ENCODE measurements around the gene PTRH1.
"Not testable (repeated sequence)": the region's sequence is repeated elsewhere in the genome, so short reads cannot be mapped to it uniquely, and the experiment has no call there.

Gene PTRH1, protein sequence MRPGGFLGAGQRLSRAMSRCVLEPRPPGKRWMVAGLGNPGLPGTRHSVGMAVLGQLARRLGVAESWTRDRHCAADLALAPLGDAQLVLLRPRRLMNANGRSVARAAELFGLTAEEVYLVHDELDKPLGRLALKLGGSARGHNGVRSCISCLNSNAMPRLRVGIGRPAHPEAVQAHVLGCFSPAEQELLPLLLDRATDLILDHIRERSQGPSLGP

DNA sequence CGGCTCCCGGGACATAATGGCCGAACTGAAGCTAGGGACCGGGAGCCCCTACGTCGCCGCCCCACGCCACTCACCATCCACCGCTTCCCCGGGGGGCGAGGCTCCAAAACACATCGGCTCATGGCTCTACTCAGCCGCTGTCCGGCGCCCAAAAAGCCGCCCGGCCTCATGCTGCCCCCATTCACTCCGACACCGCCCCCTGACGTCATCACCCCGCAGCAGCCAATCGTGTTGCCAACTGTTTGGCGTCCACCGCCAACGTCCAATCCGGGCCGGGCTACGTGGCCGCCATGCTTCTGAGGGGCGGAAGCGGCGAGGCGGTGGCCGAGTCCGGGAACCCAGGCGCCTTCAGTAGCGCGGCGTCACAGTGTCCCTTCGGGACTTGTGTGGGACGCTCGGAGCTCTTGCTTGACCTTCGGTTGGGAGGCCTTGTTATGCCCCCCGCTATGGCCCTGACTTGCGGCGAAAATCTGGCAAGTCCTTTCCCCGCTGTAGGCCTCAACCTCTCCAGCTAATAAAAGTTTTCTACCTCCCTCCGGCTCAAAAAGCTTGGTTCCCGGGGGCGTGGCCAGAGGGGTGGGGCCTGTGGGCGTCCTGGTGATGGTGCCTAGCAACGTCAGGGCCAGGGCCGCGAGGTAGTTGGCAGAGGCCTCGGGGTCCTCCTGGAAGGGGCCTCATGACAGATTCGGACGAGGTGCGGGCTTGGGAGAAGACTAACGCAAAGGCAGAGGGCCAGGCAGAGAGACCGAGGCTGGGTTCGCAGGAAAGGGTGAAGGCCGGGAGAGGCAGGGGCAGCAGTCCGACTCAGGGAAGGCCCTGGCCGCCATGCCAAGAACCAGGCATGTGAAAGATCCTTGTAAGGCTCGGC is at the start of gene PTRH1, which contains the start of gene TTC16:
Gene PTRH1, minus strand, starts transcription at position 194 of the 868 bp plus-strand sequence. Its CDS starts 24 bp downstream, at position 170.
Gene TTC16, plus strand, starts transcription at position 610 of the 868 bp plus-strand sequence. Its CDS starts 67 bp downstream, at position 677.
- DNase-seq: peak; percentile 89

DNA sequence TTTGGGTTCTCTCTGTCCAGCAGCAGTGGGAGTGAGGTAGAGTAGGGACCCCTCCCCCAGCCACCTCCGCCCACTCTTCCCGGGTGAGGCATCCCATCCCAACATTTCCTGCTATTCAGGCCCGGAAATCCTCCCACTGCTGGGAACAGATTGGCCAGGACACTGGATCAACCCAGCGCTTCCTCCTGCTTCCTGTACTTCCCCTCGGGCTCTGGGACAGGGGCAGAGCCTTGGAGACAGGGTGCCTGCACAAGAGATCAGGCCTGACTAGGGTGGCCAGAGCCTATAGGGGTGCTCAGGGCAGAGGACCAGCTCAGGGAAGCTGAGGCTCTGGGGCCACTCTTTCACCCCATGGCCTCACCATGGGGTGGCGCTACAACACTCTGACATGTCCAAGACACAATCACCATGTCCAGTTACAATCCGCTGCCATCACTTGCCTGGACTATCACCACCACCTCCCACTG is 48.5 kb upstream of the PTRH1 start:
- DNase-seq: no peak

DNA sequence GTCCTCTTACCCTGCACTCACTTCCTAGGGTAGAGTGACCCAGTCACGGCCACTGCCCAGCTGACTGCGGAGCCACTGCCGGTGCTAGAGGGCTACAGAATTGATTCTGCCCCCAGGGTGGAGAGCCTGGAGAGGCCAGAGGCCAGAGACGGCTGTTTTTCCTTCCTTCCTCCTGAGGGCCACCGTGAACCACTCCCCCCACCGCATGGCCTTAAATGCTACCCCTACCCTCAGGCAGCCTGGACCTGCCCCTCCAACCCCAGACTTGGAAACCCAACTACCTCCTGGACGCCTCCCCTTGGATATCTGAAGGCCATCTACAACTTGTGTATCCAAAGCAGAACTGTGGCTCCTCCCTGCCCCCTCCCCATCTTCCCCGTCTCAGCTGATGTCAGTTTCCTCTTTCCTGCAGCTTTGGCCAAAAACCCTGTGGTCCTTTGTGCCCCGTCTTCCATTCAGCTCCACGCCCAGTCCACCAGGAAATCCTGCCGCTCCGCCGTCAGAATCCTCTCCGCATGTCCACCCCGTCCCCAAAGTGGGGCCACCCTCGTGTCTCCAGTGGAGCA is 46.7 kb upstream of the PTRH1 start:
- DNase-seq: no peak

DNA sequence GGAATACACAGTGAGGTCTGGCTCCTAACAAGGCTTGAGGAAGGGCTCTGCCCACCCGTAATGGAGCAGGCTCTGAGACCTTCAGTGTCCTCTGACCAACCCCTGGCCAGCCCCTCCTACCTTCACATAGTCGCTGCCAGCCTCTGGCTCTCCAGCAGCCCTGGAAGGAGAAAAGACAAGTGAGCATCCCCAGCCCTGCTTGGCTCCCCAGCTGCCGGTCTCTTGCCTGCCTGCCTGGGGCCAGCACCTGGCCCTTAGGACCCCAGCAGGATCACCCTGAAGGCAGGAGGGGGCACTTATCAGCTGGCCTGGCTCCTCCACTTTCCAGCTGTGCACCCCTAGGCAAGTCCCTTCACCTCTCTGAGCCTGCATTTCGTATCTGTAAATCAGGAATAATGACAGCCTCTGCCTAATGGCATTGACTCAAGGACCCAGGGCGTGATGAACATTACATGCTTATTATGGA is 46.1 kb upstream of the PTRH1 start:
- no peak for DNase-seq

DNA sequence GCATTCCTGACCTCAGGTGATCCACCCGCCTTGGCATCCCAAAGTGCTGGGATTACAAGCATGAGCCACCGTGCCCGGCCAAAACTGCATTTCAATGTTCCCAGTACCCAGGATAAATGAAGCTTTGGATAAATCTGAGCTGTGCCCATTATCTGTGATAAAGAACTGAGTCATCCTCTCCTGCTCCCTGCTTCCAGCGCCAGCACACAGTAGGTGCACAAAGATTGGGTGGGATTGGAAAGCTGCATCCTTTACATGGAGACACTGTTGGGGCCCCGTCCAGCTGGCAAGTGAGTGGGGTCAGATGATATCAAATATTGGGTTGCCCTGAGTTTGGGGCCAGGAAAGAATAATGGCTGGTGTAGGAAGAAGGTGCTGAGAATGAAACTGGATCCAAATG is 45.6 kb upstream of the PTRH1 start:
- no peak for DNase-seq

DNA sequence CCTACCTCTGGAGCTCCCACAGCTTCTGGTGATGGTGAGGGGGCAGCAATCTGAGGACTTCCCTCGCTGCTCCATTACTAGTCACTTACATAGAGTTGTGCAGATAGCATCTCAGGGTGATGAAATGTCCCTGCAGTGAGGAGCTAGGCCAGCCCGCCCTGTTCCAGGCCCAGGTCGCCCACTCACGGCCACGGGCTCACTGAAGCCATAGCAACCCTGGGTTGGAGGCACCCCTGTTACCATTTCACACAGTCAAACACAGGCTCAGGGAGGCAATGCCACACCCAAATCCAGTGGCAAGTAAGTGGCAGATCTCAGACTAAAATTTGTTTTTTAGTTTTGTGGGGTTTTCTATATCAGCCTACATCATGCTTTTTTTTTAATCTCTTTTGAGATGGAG is 43.4 kb upstream of the PTRH1 start:
- no peak for DNase-seq

DNA sequence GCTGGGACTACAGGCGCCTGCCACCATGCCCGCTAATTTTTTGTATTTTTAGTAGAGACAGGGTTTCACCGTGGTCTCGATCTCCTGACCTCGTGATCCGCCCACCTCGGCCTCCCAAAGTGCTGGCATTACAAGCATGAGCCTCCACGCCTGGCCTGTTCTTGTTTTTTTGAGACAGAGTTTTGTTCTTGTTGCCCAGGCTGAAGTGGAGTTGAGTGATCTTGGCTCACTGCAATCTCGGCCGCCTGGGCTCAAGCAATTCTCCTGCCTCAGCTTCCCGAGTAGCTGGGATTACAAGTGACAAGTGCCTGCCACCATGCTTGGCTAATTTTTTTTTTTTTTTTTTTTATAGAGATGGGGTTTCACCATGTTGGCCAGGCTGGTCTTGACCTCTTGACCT is 41.3 kb upstream of the PTRH1 start:
- not testable (repeated sequence) for DNase-seq

DNA sequence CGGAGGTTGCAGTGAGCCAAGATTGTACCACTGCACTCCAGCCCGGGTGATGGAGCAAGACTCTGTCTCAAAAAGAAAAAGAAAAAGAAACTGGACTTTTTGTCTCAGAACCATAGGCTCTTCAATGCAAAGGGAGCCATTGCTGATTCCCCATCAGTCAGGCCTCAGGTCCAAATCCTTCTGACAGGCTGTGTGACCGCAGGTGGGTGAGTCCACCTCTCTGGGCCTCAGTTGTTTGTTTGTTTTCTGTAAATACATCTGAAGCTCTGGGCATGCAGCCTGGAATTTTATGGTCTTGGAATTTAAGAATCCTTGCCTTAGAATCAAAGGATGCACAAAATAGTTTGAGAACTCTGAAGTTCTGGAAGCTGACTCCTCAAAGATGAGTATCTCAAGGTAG is 40.8 kb upstream of the PTRH1 start:
- no peak for DNase-seq

DNA sequence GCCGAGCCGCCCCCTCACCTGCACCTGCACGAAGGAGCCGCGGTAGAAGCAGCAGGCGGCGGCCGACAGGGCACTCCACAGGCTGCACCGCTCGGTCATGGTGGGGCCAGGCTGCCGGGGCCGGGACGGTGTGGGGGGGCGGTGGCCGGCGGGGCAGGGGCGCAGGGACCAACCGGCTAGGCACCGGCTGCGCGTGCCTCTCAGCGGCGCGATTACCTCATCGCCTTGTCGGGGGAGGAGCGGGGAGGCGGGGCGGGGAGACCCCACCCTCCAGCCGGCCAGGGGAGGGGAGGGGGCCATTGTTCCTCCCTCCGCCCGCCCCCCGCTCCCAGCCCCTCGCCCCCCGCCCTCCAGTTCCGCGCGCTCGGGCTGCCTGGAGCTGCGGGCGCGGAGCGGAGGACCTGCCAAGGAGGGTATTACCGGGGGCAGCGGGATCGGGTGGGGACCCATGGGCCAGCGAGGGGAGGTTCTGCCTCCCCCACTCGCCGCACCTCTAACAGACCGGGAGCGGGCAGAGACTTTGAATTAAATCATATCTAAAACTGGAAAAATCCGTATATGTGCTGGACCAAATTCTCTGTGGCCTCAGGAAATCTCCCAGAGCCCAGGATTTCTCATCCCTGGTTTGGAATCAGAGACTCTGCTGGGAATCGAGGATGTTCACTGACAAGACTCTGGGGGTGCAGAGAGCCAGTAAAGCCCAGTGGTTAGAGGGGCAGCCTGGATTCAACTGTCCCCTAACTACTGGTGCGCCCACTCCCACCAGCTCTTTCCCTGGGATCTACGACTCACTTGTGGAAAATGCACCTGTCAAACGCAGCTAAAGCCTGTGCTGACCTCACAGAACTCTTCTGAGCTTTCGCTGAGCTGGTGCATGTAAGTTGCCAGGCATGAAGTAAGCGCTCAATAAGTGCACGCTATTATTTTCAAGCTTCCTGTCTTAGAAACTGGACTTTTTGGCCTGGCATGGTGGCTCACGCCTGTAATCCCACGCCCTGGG is 39.9 kb upstream of the PTRH1 start:
- no peak for DNase-seq

DNA sequence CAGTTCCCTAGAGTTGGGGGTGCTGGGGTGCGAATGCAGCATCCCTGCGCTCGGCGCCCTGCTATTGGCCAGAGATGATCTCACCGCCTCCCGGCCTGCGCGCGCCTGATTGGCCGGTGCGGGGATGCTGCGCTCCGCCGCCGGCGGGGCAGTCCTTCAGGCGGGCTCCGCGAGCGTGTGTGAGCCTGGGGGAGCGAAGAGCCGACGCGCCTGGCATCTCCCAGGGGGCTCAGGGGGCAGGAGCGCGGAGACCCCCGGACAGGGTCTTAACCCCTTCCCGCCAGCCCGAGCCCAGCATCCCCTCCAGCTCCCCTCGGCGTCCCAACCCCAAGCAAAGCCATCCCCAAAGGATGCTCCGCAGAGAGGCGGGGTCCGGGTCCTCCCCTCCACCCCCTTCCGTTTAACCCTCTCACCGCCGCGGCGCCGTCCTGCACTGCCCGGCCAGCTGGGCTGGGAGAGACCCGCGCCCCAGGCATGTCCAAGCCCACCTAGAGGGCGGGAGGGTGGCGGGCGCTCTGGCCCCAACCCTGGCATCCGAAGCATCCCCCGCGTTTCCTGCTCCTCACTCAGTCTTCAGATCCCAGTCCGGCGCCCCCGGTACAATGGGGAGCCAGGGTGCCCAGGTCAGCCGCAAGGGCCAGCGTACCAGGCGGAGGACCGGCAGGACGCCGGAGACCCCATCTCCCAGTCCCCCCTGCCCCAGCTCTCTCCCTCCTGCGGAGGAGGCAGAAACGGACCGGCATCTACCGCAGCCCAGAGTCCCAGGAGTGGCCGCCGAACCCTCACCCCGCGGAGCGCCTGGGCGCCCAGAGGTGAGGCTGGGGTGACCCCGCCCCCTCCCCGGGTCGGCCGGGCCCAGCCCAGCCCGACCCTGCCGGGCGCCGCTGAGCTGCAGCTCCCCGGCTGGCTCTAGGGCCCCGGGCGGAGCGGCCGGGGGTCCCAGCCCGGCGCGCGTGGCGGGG is 38.9 kb upstream of the PTRH1 start:
- DNase-seq: no peak

DNA sequence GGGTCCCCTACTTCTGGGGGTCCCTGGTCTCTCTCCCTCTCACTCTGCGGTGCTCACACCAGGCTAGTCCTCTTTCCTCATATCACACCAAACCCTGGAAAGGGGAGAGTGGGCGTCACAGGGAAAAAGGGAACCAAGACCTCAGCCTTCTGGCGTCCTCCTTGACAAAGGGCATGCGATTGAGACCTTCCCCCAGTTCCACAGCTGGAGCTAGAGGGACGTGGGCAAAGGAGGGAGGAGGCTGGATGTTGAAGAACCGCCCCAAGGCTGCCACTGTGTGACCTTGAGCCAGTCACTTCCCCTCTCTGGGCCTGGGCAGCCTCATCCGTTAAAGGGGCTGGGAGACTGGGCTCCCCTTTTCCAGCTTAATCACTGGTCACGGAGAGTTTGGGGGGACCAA is 38.2 kb upstream of the PTRH1 start:
- DNase-seq: no peak

DNA sequence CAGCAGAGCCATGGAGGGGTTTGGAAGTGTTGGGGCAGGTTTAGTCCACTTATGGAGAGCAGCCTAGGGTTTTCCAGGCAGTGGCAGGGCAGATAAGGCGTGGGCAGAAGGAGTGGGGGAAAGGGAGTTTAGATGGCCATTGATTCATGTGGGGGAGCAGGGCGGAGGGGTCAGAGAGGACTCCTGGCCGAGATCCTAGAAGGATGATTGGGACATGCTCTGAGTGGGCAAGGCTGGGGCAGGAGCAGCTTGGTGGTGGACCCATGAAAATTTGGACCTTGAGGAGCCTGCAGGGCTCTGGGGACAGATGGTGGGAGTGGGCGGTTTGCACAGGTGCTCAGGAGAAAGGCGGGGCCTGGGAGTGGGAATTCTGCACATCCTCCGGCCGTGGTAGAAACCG is 37.7 kb upstream of the PTRH1 start:
- DNase-seq: no peak

DNA sequence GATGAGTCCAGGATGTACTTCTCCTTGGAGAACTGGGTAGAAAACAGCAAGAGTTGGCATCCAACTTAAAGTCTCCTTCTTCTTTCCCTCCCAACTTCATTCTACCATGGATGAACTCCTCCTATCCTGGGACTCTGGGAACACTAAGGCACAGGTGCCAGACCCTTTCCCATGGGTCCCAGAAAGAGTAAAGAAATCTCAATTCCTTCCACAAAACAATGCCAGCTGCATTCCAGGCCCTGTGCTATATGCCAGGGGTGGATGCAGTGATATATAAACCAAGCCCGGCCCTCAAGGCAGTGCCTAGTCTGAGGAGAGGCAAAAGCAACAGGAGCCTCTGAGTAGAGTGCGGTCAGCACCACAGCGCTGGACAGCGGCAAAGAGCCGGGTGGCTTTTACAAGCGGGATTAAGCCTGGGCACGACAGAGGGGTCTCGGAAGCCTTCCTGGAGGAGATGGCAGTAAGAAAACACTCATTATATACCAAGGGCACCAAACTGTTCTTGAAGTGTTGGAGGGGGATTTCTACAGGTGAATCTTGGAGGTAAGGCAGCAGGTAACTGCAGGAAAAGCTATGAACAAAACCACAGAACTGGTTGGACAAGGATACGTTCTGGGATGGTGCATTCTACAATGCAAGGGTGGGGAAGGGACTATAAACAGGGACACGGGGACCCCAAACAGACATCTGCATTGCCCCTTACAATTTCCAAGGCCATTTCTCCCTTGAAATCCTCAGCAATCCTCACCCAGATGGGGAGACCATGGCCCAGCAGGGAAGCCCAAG is 36.0 kb upstream of the PTRH1 start:
- no peak for DNase-seq

DNA sequence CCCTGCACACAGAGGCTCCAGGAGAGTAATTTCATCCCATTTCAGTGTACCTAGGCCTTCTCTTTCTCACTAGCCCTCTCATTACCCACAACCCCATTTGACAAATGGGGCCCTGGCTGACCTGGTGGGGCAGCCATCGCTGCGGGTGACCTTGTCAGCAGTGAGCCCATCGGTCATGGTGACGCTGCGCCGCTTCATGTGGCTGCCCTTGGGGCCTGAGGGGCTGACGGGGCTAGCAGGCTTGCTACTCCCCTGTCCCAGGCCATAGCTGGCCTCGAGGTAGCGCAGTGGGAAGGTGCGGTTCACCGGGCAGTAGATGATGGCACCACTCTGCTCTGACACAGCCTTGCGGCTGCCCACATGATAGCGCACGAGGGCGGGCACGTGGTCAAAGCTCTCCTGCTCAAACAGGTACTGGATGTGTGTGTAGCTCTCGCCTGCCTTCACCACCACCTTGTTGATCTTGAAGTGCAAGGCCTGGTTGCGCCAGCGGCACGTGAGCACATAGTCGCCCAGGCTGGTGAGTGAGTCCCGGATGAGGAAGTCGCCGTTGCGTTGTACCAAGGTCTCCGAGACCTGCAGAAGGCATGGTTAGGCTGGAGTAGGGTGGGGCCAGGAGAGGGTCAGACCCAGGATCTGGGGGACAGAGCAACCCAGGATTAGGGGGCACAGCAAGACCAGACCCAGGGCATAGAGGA is 33.8 kb upstream of the PTRH1 start:
- DNase-seq: no peak

DNA sequence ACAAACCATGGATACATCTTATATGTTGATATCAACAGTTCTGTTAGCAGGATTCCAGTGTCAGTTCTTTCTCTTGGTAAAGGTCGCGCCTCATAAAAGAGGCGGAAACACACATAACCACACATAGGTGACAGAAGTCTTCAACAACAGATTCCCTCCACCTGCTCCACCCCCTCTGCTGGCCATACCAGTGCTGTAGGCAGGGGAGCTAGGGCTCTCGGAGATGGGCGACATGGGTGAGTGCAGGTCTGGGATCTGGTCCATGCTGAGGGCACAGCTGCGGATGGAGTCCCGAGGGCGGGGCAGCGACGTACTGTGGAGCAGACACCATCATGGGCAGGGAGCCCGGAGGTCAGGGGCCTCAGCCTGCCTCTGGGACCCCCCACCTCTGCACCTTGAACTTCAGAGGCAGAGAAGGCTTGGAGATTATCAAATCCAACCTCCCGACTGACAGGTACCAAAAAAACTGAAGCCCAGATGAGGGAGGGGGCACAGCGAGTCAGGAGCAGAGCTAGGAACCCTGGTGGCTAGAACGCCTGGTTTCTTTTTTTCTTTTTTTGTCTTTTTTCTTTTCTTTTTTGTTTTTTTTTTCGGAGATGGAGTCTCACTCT is 31.6 kb upstream of the PTRH1 start:
- DNase-seq: no peak

DNA sequence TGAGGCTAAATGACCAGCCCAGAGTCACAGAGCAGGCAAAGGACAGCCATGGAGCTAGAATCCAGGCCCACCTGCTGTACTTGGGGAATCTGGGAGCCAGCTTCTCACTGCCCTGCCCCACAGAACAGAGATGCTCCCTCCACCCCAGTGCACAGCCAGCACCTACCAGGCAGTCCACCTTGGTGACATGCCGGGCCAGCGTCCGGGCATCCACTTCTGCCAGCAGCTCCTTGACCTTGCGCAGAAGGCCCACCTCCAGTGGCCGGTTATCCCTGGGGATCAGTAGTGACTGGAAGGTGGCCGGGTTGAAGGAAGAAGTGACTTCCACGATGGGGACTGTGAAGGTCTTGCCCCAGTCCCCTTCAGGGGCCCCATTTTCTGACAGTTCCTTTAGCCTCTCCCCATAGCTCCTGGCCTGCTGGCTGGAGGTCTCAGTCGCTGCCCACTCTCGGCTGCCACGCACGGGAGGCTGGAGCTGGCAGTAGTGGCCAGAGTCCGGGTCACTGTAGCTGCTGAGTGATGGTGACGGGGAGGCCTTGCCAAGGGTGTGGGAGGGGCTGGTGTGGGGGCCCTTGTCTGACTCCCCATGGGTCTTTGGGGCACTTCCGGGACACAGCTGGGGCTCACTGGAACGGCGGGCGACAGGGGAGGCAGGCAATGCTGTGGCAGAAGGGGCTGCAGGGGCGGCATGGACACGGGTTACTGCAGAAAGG is 29.1 kb upstream of the PTRH1 start:
- DNase-seq: no peak

DNA sequence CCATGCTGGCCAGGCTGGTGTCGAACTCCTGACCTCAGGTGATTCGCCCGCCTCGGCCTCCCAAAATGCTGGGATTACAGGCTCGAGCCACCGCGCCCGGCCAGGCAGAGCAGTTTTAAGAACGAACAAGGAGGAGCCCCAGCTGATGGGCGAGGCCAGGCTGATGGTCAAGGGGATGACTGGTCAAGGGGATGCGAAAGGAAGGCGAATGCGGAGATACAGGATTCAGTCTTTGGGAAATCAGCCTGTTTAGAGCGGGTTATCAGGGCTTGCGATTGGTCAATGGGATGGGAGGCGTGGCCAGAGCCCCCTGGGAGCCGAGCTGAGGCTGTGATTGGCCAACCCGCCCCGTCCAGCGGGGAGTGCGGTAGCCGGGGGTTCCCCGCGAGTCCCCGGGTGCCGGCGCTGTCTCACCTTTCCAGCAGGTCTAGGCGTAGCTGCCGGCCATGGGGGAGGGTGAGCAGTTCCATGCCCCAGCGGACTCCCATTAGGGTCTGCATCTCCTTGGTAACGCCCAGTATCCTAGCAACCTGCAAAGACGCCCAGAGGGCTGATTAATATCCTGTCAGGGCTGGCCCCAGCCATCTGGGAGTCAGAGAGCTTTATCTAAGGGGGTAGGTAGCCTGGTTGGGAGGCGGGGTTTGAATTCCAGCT is 27.1 kb upstream of the PTRH1 start:
- DNase-seq: peak; percentile 87

DNA sequence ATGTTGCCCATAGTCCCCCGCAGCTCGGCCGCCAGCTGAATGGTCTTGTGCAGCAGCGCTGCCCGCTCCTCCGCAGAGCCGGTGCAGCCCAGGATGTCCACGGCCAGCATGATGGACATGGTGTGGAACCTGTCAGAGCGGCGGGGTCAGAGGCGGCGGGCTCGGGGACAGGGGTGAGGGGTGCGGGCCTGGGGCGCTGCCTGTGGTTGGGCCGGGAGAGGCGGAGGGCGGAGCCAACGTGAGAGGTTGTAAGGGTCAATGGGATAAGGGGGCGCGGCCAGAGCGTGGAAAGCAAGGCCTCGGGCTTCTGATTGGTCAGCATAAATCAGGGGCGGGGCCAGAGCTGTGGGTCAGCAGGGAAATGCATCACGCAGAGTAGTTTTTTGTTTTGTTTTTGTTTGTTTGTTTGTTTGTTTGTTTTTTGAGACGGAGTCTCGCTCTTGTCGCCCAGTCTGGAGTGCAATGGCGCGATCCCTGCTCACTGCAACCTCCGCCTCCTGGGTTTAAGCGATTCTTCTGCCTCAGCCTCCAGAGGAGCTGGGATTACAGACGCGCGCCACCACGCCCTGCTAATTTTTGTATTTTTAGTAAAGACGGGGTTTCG is 26.5 kb upstream of the PTRH1 start:
- no peak for DNase-seq
